Spleen (tissue), 7 donors: ENCODE measurements around the gene CROCC2.

Experiments used
- POLR2A ChIP-seq, 3 donors: fragments of 450-650 bp; IDR thresholded peaks; one replicate each; pipeline ENCODE4 v1.5.1; 2017; ENCODE audit warnings: antibody characterized with exemption in 3 of 3, mild to moderate bottlenecking in 1 of 3
- TF ChIP-seq, protein P1 (sequence below), 11 experiments: fragments of 200-600 bp in 7 of 11; fragments of 450-650 bp in 4 of 11; sonication (generic) in 4 of 11; IDR thresholded peaks in 8 of 11; conservative IDR thresholded peaks in 3 of 11; 1 replicate in 7 of 11; 2 replicates in 4 of 11; pipeline versions ENCODE4 v1.4.0 to v1.8.0; 2016 to 2021; ENCODE audit warnings: antibody characterized with exemption in 11 of 11, inconsistent platforms in 4 of 11, mild to moderate bottlenecking in 1 of 11
- donor health status: DM: no; HTN: no; CAD: no; lungs with moderate emphysema.
- donor health status: DM: no; HTN: no; CAD: no.
- donor health status: DM: no; HTN: no; CAD: no.

DNA sequence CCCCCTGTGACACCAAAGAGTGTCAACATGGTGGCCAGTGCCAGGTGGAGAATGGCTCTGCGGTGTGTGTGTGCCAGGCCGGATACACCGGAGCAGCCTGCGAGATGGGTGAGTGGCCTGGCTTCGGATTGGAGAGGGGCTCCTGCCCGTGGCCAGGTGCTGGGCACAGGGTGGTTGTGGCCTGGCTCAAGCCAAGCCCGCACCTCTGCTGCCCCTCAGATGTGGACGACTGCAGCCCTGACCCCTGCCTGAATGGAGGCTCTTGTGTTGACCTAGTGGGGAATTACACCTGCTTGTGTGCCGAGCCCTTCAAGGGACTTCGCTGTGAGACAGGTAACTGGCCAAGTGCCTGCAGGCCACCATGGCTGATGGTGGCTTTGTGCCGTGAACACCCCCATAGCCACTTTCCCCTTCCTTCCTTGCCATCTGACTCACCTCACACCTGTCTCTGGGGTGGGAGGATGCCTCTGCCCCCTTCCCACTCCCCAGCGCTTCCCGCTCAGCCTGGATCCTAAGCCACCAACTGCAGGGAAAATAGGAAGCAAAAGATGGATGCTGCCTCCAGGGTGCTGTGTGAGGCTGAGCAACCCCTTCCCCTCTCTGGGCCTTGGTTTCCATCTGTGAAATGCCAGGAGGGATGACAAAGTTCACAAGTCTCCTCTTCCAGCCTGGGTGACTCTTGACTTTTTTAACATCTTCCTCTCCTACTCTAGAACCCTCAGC lies 134.1 kb downstream of the CROCC2 start:
- TF ChIP-seq, protein P1, sequence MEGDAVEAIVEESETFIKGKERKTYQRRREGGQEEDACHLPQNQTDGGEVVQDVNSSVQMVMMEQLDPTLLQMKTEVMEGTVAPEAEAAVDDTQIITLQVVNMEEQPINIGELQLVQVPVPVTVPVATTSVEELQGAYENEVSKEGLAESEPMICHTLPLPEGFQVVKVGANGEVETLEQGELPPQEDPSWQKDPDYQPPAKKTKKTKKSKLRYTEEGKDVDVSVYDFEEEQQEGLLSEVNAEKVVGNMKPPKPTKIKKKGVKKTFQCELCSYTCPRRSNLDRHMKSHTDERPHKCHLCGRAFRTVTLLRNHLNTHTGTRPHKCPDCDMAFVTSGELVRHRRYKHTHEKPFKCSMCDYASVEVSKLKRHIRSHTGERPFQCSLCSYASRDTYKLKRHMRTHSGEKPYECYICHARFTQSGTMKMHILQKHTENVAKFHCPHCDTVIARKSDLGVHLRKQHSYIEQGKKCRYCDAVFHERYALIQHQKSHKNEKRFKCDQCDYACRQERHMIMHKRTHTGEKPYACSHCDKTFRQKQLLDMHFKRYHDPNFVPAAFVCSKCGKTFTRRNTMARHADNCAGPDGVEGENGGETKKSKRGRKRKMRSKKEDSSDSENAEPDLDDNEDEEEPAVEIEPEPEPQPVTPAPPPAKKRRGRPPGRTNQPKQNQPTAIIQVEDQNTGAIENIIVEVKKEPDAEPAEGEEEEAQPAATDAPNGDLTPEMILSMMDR (IDR thresholded peaks at IDR 0.05 in 8 of 11, conservative IDR thresholded peaks at IDR 0.05 in 3 of 11): no peak
- TF ChIP-seq POLR2A (IDR thresholded peaks at IDR 0.05): no peak
